Activated CD4-positive, alpha-beta T cell treated with anti-CD3 and anti-CD28 coated beads for 36 hours (primary cell): ENCODE results near the gene POLD4. TPM values are rescaled to one million over a fixed set of nuclear protein-coding genes. Genes with fewer than 3 reads are reported as not detected.

Experiments used
- ATAC-seq: fragments of 200-7000 bp; cut with Tn5 transposase; one replicate; pipeline ENCODE4 v1.10.0; 2021; ENCODE audit warnings: mild to moderate bottlenecking, moderate library complexity
- CTCF ChIA-PET: fragments of 350-600 bp; sonication (Branson Sonifier 250); formaldehyde crosslinking; loops from one replicate; lab custom pipeline; 2021; ENCODE audit warnings: antibody characterized with exemption; lab: Charles Lee
- POLR2A ChIA-PET: fragments of 350-600 bp; sonication (Branson Sonifier 250); formaldehyde crosslinking; loops from one replicate; lab custom pipeline; 2021; ENCODE audit warnings: antibody characterized with exemption, inconsistent platforms; lab: Charles Lee
- DNase-seq: peaks from one replicate; pipeline ENCODE4 v3.0.0-alpha.2; 2020
- H3K27ac Mint-ChIP-seq: one replicate; pipeline ENCODE4 v1.8.0; 2021; ENCODE audit warnings: mixed read lengths
- H3K27me3 Mint-ChIP-seq: one replicate; pipeline ENCODE4 v1.8.0; 2021; ENCODE audit warnings: mixed read lengths
- H3K36me3 Mint-ChIP-seq: one replicate; pipeline ENCODE4 v1.8.0; 2021; ENCODE audit warnings: low read depth, mixed read lengths
- H3K4me1 Mint-ChIP-seq: one replicate; pipeline ENCODE4 v1.8.0; 2021; ENCODE audit warnings: mixed read lengths
- H3K4me3 Mint-ChIP-seq: one replicate; pipeline ENCODE4 v1.8.0; 2021; ENCODE audit warnings: mild to moderate bottlenecking, moderate library complexity, mixed read lengths
- H3K9me3 Mint-ChIP-seq: one replicate; pipeline ENCODE4 v1.8.0; 2021; ENCODE audit warnings: low read depth, mixed read lengths
- intact Hi-C, 2 experiments: fragments of 100-400 bp; cut with DNase I in 1 of 2; cut with micrococcal nuclease in 1 of 2; formaldehyde crosslinking; loops; one replicate each; pipeline versions ENCODE4 v1.14.2 to v1.15.1; 2022 to 2024; cut with DNase I, micrococcal nuclease
- total RNA-seq, 2 experiments: library from RNA; stranded (reverse); gene quantifications; one replicate each; pipeline ENCODE4 v1.2.3, GENCODE V29; 2021

The POLD4 gene
- total RNA-seq, 2 experiments from 2014 or later = 31.3 to 37.5 TPM

- Mint-ChIP-seq H3K36me3 (no peaks in the 10 kb centered on the region), H3K27me3 (peaks cover 23% of the 10 kb centered on the region), H3K4me1 (peaks cover 20% of the 10 kb centered on the region), H3K27ac (no peak overlapping the region), H3K4me3 (no peak overlapping the region), H3K9me3 (no peaks in the 10 kb centered on the region)
- intact Hi-C loops = no loop called here
- ATAC-seq (no peak), DNase-seq (no peak)
- ChIA-PET POLR2A (no interaction called here), CTCF (interaction anchor here (0.8 to 20.0 kb wide), 4 partner anchors 11 to 238 kb away, joined by 4 to 445 read pairs (median 8); partner anchors contain the start of gene POLD4)
These were observed 22.9 kb upstream of the POLD4 start for GRCh38 chr11:67376063-67376820.

- CTCF ChIA-PET = interaction anchor here (0.7 to 20.0 kb wide), 3 partner anchors 21 to 30 kb away, joined by 3 to 445 read pairs (median 13); partner anchors contain the start of gene POLD4
- Mint-ChIP-seq H3K9me3 (no peaks in the 10 kb centered on the region), H3K27ac (no peak overlapping the region), H3K4me1 (peaks cover 25% of the 10 kb centered on the region), H3K27me3 (peaks cover 28% of the 10 kb centered on the region), H3K36me3 (no peaks in the 10 kb centered on the region), H3K4me3 (no peak overlapping the region)
- ATAC-seq = no peak
- intact Hi-C loops = no loop called here
- DNase-seq = no peak
- POLR2A ChIA-PET = no interaction called here
These were observed 22.1 kb upstream of the POLD4 start for GRCh38 chr11:67375320-67376055.

- DNase-seq (no peak), ATAC-seq (no peak)
- intact Hi-C loops = no loop called here
- peaks cover 30% of the 10 kb centered on the region for H3K27me3 Mint-ChIP-seq
- no peaks in the 10 kb centered on the region for H3K9me3 Mint-ChIP-seq
- H3K4me3 Mint-ChIP-seq = peak overlapping the region; percentile 71
- no peaks in the 10 kb centered on the region for H3K36me3 Mint-ChIP-seq
- POLR2A ChIA-PET = no interaction called here
- CTCF ChIA-PET = interaction anchor here (0.7 to 20.0 kb wide), 8 partner anchors 8 to 113 kb away, joined by 3 to 445 read pairs (median 3); partner anchors contain the start of gene POLD4
- no peak overlapping the region for H3K27ac Mint-ChIP-seq
- H3K4me1 Mint-ChIP-seq = peaks cover 27% of the 10 kb centered on the region
These were observed 21.4 kb upstream of the POLD4 start for GRCh38 chr11:67374571-67375281.

GRCh38 chr11:67373648-67374570 is 20.6 kb upstream of the POLD4 start:
- intact Hi-C loops = no loop called here
- peak overlapping the region; percentile 73 for H3K4me3 Mint-ChIP-seq
- H3K27me3 Mint-ChIP-seq = peaks cover 32% of the 10 kb centered on the region
- H3K36me3 Mint-ChIP-seq = no peaks in the 10 kb centered on the region
- POLR2A ChIA-PET = no interaction called here
- ATAC-seq = peak; percentile 51
- H3K27ac Mint-ChIP-seq = peak overlapping the region; percentile 75
- CTCF ChIA-PET = interaction anchor here (0.7 to 20.0 kb wide), 9 partner anchors 9 to 199 kb away, joined by 3 to 445 read pairs (median 3); partner anchors contain the start of gene POLD4
- no peaks in the 10 kb centered on the region for H3K9me3 Mint-ChIP-seq
- DNase-seq = peak; percentile 71
- H3K4me1 Mint-ChIP-seq = peaks cover 32% of the 10 kb centered on the region

- ATAC-seq (peak; percentile 12), DNase-seq (peak; percentile 41)
- Mint-ChIP-seq H3K27ac (peak within 1 kb of the TSS; percentile 75), H3K4me3 (peak within 1 kb of the TSS; percentile 73), H3K36me3 (no peaks in the 10 kb centered on the region), H3K4me1 (peaks cover 40% of the 10 kb centered on the region), H3K27me3 (peaks cover 34% of the 10 kb centered on the region), H3K9me3 (no peaks in the 10 kb centered on the region)
- intact Hi-C loops = no loop called here
- ChIA-PET CTCF (interaction anchor here (0.7 to 20.0 kb wide), 5 partner anchors 8 to 56 kb away, joined by 3 to 445 read pairs (median 10); partner anchors contain the start of gene POLD4), POLR2A (no interaction called here)
These were observed 19.8 kb upstream of the POLD4 start, which contains the start of gene CLCF1 for GRCh38 chr11:67372993-67373647. TSS of gene CLCF1 (minus strand) at chr11:67373598. CDS start at chr11:67373539, 59 bp downstream.

- POLR2A ChIA-PET = no interaction called here
- H3K4me1 Mint-ChIP-seq = peaks cover 42% of the 10 kb centered on the region
- CTCF ChIA-PET = interaction anchor here (0.6 to 20.0 kb wide), 8 partner anchors 9 to 41 kb away, joined by 3 to 445 read pairs (median 10); partner anchors contain the start of genes POLD4 and PPP1CA
- peaks cover 34% of the 10 kb centered on the region for H3K27me3 Mint-ChIP-seq
- no peaks in the 10 kb centered on the region for H3K9me3 Mint-ChIP-seq
- intact Hi-C loops = no loop called here
- DNase-seq = no peak
- no peaks in the 10 kb centered on the region for H3K36me3 Mint-ChIP-seq
- H3K27ac Mint-ChIP-seq = no peak overlapping the region
- no peak for ATAC-seq
- no peak overlapping the region for H3K4me3 Mint-ChIP-seq
These were observed 19.1 kb upstream of the POLD4 start for GRCh38 chr11:67372321-67372992.

- ChIA-PET POLR2A (no interaction called here), CTCF (interaction anchor here (0.6 to 4.1 kb wide), 7 partner anchors 9 to 194 kb away, joined by 3 to 44 read pairs (median 6); partner anchors contain the start of gene PPP1CA)
- Mint-ChIP-seq H3K36me3 (no peaks in the 10 kb centered on the region), H3K4me1 (peaks cover 42% of the 10 kb centered on the region), H3K9me3 (no peaks in the 10 kb centered on the region), H3K27ac (no peak overlapping the region), H3K4me3 (peak overlapping the region; percentile 58), H3K27me3 (peaks cover 32% of the 10 kb centered on the region)
- DNase-seq = no peak
- no peak for ATAC-seq
- intact Hi-C loops = no loop called here
These were observed 18.6 kb upstream of the POLD4 start for GRCh38 chr11:67371911-67372320.

- Mint-ChIP-seq H3K36me3 (no peaks in the 10 kb centered on the region), H3K27me3 (peaks cover 32% of the 10 kb centered on the region), H3K4me1 (peaks cover 42% of the 10 kb centered on the region), H3K9me3 (no peaks in the 10 kb centered on the region), H3K4me3 (peak overlapping the region; percentile 58), H3K27ac (no peak overlapping the region)
- intact Hi-C loops = no loop called here
- ChIA-PET CTCF (interaction anchor here (0.6 to 4.1 kb wide), 13 partner anchors 10 to 259 kb away, joined by 3 to 44 read pairs (median 6); partner anchors contain the start of gene NUDT8), POLR2A (no interaction called here)
- peak; percentile 40 for DNase-seq
- ATAC-seq = peak; percentile 28
These were observed 18.0 kb upstream of the POLD4 start for GRCh38 chr11:67371189-67371910.
